H1 (cell line): ENCODE data around the gene MSH2. TPM values are rescaled to one million over a fixed set of nuclear protein-coding genes. Genes with fewer than 3 reads are reported as not detected.

Experiments used
- CTCF ChIA-PET: fragments of 300-600 bp; sonication (Branson Sonifier 250); formaldehyde crosslinking; loops from one replicate; lab custom pipeline; 2021; ENCODE audit not compliant: partially characterized antibody; lab: Charles Lee
- POLR2A ChIA-PET: fragments of 300-600 bp; sonication (Branson Sonifier 250); formaldehyde crosslinking; loops from one replicate; lab custom pipeline; 2021; ENCODE audit warnings: inconsistent platforms; ENCODE audit not compliant: partially characterized antibody; lab: Charles Lee
- DNase-seq, 2 experiments: peaks; one replicate each; pipeline versions ENCODE4 v3.0.0 to v3.0.0-alpha.2; 2010 to 2022; ENCODE audit warnings: low spot score in 2 of 2, low read depth in 1 of 2, mixed read lengths in 1 of 2
- FAIRE-seq: peaks from 2 replicates; lab custom pipeline; 2011; peaks lifted over from hg19 to GRCh38; lab: Jason Lieb, UNC
- H2AFZ ChIP-seq: 2 replicates; pipeline ENCODE4 v1.8.1; 2012; ENCODE audit warnings: low read length, inconsistent platforms
- H2AK5ac ChIP-seq: 2 replicates; pipeline ENCODE4 v1.6.1; 2013; ENCODE audit warnings: low read depth, low read length
- H2BK120ac ChIP-seq: replicated peaks from 2 replicates; pipeline ENCODE3; 2013; ENCODE audit warnings: low read depth, low read length, inconsistent platforms
- H2BK12ac ChIP-seq: 2 replicates; pipeline ENCODE4 v1.6.1; 2013; ENCODE audit warnings: low read depth, low read length
- H2BK15ac ChIP-seq: 2 replicates; pipeline ENCODE4 v1.6.1; 2013; ENCODE audit warnings: low read length
- H2BK20ac ChIP-seq: 2 replicates; pipeline ENCODE4 v1.6.1; 2013; ENCODE audit warnings: low read length
- H2BK5ac ChIP-seq: 2 replicates; pipeline ENCODE4 v1.6.1; 2013; ENCODE audit warnings: low read depth, low read length
- H3K14ac ChIP-seq: 2 replicates; pipeline ENCODE4 v1.6.1; 2013; ENCODE audit warnings: inconsistent platforms; ENCODE audit not compliant: insufficient read length
- H3K18ac ChIP-seq: 2 replicates; pipeline ENCODE4 v1.6.1; 2013; ENCODE audit warnings: low read length; ENCODE audit errors: extremely low read depth
- H3K23ac ChIP-seq: 2 replicates; pipeline ENCODE4 v1.6.1; 2013; ENCODE audit warnings: inconsistent platforms; ENCODE audit not compliant: insufficient read length
- H3K23me2 ChIP-seq: 2 replicates; pipeline ENCODE4 v1.6.1; 2013; ENCODE audit warnings: low read depth, low read length
- H3K27ac ChIP-seq: 2 replicates; pipeline ENCODE4 v1.6.1; 2011; ENCODE audit warnings: low read depth, low read length, inconsistent platforms
- H3K27me3 ChIP-seq, 4 experiments: replicated peaks in 1 of 4; 1 replicate in 1 of 4; 2 replicates in 3 of 4; pipeline versions ENCODE4 v1.6.1 to v1.8.1; 2011 to 2013; ENCODE audit warnings: low read length in 3 of 4, mild to moderate bottlenecking in 3 of 4, inconsistent platforms in 2 of 4, mixed read lengths in 2 of 4, moderate library complexity in 1 of 4; ENCODE audit not compliant: control insufficient read depth in 3 of 4, insufficient read depth in 3 of 4; ENCODE audit errors: extremely low read depth in 1 of 4
- H3K36me3 ChIP-seq, 4 experiments: 2 replicates each; pipeline versions ENCODE4 v1.6.1 to v1.8.1; 2011 to 2013; ENCODE audit warnings: mild to moderate bottlenecking in 4 of 4, low read length in 3 of 4, moderate library complexity in 2 of 4, control low read depth in 1 of 4, inconsistent platforms in 1 of 4; ENCODE audit not compliant: insufficient read depth in 4 of 4, control insufficient read depth in 2 of 4
- H3K4ac ChIP-seq: replicated peaks from 2 replicates; pipeline ENCODE3; 2013; ENCODE audit warnings: low read length, low read depth, mixed read lengths, inconsistent platforms; ENCODE audit not compliant: insufficient read length
- H3K4me1 ChIP-seq, 4 experiments: replicated peaks in 1 of 4; 1 replicate in 1 of 4; 2 replicates in 3 of 4; pipeline versions ENCODE4 v1.6.1 to v1.8.1; 2011 to 2013; ENCODE audit warnings: low read length in 3 of 4, inconsistent platforms in 2 of 4, mixed read lengths in 1 of 4; ENCODE audit not compliant: insufficient read depth in 4 of 4, control insufficient read depth in 3 of 4
- H3K4me2 ChIP-seq, 2 experiments: 2 replicates each; pipeline versions ENCODE4 v1.6.1 to v1.8.1; 2011 to 2013; ENCODE audit warnings: low read depth in 2 of 2, low read length in 2 of 2, control low read depth in 1 of 2, inconsistent platforms in 1 of 2, mild to moderate bottlenecking in 1 of 2; ENCODE audit not compliant: insufficient read depth in 1 of 2
- H3K4me3 ChIP-seq, 4 experiments: fragments of 200-600, 300-600 bp in 1 of 4; sonication (generic), shearing (Covaris generic), sonication (Bioruptor Twin) in 1 of 4; 2 replicates each; pipeline versions ENCODE4 v1.5.1 to v1.8.1; 2011 to 2016; ENCODE audit warnings: low read length in 4 of 4, low read depth in 3 of 4, control low read depth in 2 of 4, inconsistent platforms in 2 of 4, mild to moderate bottlenecking in 2 of 4, mixed read lengths in 1 of 4, moderate library complexity in 1 of 4; ENCODE audit not compliant: insufficient read depth in 2 of 4; ENCODE audit errors: extremely low read depth in 1 of 4
- H3K56ac ChIP-seq: replicated peaks from 2 replicates; pipeline ENCODE3; 2013; ENCODE audit warnings: low read depth, mild to moderate bottlenecking, mixed read lengths, low read length, inconsistent platforms; ENCODE audit not compliant: insufficient read length
- H3K79me1 ChIP-seq: 2 replicates; pipeline ENCODE4 v1.6.1; 2013; ENCODE audit warnings: low read depth, low read length, control low read depth
- H3K79me2 ChIP-seq, 2 experiments: 2 replicates each; pipeline versions ENCODE4 v1.6.1 to v1.8.1; 2012 to 2013; ENCODE audit warnings: low read length in 2 of 2, mild to moderate bottlenecking in 2 of 2, inconsistent platforms in 1 of 2; ENCODE audit not compliant: insufficient read depth in 2 of 2, control insufficient read depth in 1 of 2
- H3K9ac ChIP-seq, 4 experiments: replicated peaks in 1 of 4; 1 replicate in 1 of 4; 2 replicates in 3 of 4; pipeline versions ENCODE4 v1.6.1 to v1.8.1; 2011 to 2013; ENCODE audit warnings: low read depth in 3 of 4, low read length in 3 of 4, control low read depth in 2 of 4, mild to moderate bottlenecking in 2 of 4, moderate library complexity in 2 of 4, inconsistent platforms in 1 of 4; ENCODE audit errors: extremely low read depth in 1 of 4
- H3K9me3 ChIP-seq, 2 experiments: 2 replicates each; pipeline versions ENCODE4 v1.6.1 to v1.8.1; 2012 to 2013; ENCODE audit warnings: mild to moderate bottlenecking in 2 of 2, moderate library complexity in 2 of 2, control low read depth in 1 of 2, inconsistent platforms in 1 of 2, low read depth in 1 of 2, low read length in 1 of 2, mixed read lengths in 1 of 2; ENCODE audit not compliant: insufficient read depth in 2 of 2
- H4K20me1 ChIP-seq, 2 experiments: replicated peaks in 1 of 2; 2 replicates each; pipeline versions ENCODE3 to v1.8.1; 2011 to 2013; ENCODE audit warnings: inconsistent platforms in 2 of 2, low read length in 2 of 2, mild to moderate bottlenecking in 1 of 2; ENCODE audit not compliant: insufficient read depth in 2 of 2, control insufficient read depth in 1 of 2
- H4K5ac ChIP-seq: 2 replicates; pipeline ENCODE4 v1.6.1; 2013; ENCODE audit warnings: low read length, low read depth, mixed read lengths, inconsistent platforms; ENCODE audit not compliant: insufficient read length
- H4K8ac ChIP-seq: 2 replicates; pipeline ENCODE4 v1.8.0; 2013; ENCODE audit warnings: mild to moderate bottlenecking, moderate library complexity, low read length, inconsistent platforms; ENCODE audit not compliant: insufficient read depth; ENCODE audit errors: extremely low read depth
- H4K91ac ChIP-seq: replicated peaks from 2 replicates; pipeline ENCODE3; 2013; ENCODE audit warnings: low read length, mixed read lengths, inconsistent platforms; ENCODE audit not compliant: insufficient read length
- CBX5 ChIP-seq: fragments of 300-800, 300-1000 bp; sonication (generic); IDR thresholded peaks from 2 replicates; pipeline ENCODE4 v1.7.1; 2016; ENCODE audit warnings: antibody characterized with exemption, low read length, low read depth
- CTBP2 ChIP-seq: IDR thresholded peaks from 2 replicates; pipeline ENCODE4 v1.7.0; 2011; ENCODE audit warnings: borderline replicate concordance, mild to moderate bottlenecking, moderate library complexity, mixed read lengths, low read length; ENCODE audit not compliant: insufficient read depth, insufficient read length
- CTCF ChIP-seq, 3 experiments: IDR thresholded peaks; 1 replicate in 2 of 3; 2 replicates in 1 of 3; pipeline versions ENCODE4 v1.5.1 to v1.6.1; 2011; ENCODE audit warnings: low read length in 3 of 3, mild to moderate bottlenecking in 3 of 3, inconsistent platforms in 2 of 3, low read depth in 1 of 3, moderate library complexity in 1 of 3; ENCODE audit not compliant: insufficient read depth in 1 of 3; ENCODE audit errors: control extremely low read depth in 1 of 3
- GABPA ChIP-seq: IDR thresholded peaks from 2 replicates; pipeline ENCODE4 v1.6.1; 2011; ENCODE audit warnings: mild to moderate bottlenecking, low read length, moderate library complexity, borderline replicate concordance; ENCODE audit not compliant: insufficient read depth
- GTF2F1 ChIP-seq: IDR thresholded peaks from 2 replicates; pipeline ENCODE4 v1.6.1; 2012; ENCODE audit warnings: low read depth, low read length, improper control_type of control experiment, borderline replicate concordance
- POU5F1 ChIP-seq: IDR thresholded peaks from 2 replicates; pipeline ENCODE4 v1.6.1; 2011; ENCODE audit warnings: low read depth, mild to moderate bottlenecking, low read length, moderate library complexity
- SIX5 ChIP-seq: IDR thresholded peaks from 2 replicates; pipeline ENCODE4 v1.6.1; 2011; ENCODE audit warnings: mild to moderate bottlenecking, low read depth, low read length
- WGBS, 2 experiments: shearing (Covaris generic) in 1 of 2; methylation state at CpG; one replicate each; pipeline versions ENCODE4 v1.1.6 to v1.1.7; 2013 to 2015; ENCODE audit warnings: low lambda C conversion rate in 2 of 2, mixed read lengths in 2 of 2, inconsistent platforms in 1 of 2, low coverage in 1 of 2, missing lambda C conversion rate in 1 of 2; ENCODE audit not compliant: insufficient replicate concordance in 2 of 2, insufficient coverage in 1 of 2, insufficient read length in 1 of 2; ENCODE audit errors: extremely low coverage in 1 of 2, missing lambda C conversion rate in 1 of 2; 5-methylcytosine and 5-hydroxymethylcytosine counted together
- polyA plus RNA-seq, 7 experiments: library from polyadenylated mRNA; depleted of rRNA in 3 of 7; stranded (reverse) in 5 of 7; unstranded in 2 of 7; fragments of >200 nt in 5 of 7; fragments of 200-250 nt in 2 of 7; gene quantifications; 1 replicate in 5 of 7; 2 replicates in 1 of 7; 4 replicates in 1 of 7; pipeline versions ENCODE4 v1.2.1 to v1.2.3, GENCODE V29; 2011 to 2013; ENCODE audit warnings: missing spikeins in 2 of 7, mixed read lengths in 2 of 7
- total RNA-seq: library from RNA; stranded (reverse); fragmentation: NEBNext Ultra II Directional; extraction: Animal tissue kit (Norgen Biotek cat#: 25700); gene quantifications from 2 replicates; pipeline ENCODE4 v1.2.1, GENCODE V29; 2021

MSH2 gene
- total and polyA plus RNA-seq, 2 of the 8 experiments (the other 6 are each of a cell fraction or from before 2014, with no cell fraction given): 64.1 to 228 TPM

- no peak overlapping the region for H4K91ac ChIP-seq
- POLR2A ChIA-PET: interaction anchor here (0.7 to 1.9 kb wide), 3 partner anchors 26 to 109 kb away, joined by 3 to 5 read pairs (median 3); no protein-coding TSS in a partner anchor
- no peak overlapping the region for H4K8ac ChIP-seq
- no peak for TF ChIP-seq CBX5
- TF ChIP-seq POU5F1: no peak
- no peak for TF ChIP-seq CTBP2
- no peak for TF ChIP-seq GTF2F1
- peak; percentile 47 for TF ChIP-seq SIX5
- no peak for TF ChIP-seq CTCF (IDR thresholded peaks at IDR 0.05; ENCODE audit: control extremely low read depth in 1 of 3, insufficient read depth in 1 of 3, low read depth in 1 of 3, low read length in 3 of 3)
- peak; percentile 27; the same call in 1 of the 2 replicates for TF ChIP-seq GABPA
- TF ChIP-seq, all 59 proteins: peak for 2
- peak; percentile 86 for FAIRE-seq
- no peak overlapping the region for H2BK20ac ChIP-seq
- no peak for DNase-seq
- H3K18ac ChIP-seq: no peak overlapping the region
- H2BK15ac ChIP-seq: no peak overlapping the region
- H3K9me3 ChIP-seq: no peaks in the 10 kb centered on the region
- peaks cover 3 to 12% (median 7%) of the 10 kb centered on the region in 4 experiments for H3K4me1 ChIP-seq
- H2BK12ac ChIP-seq: no peak overlapping the region
- H3K79me1 ChIP-seq: no peaks in the 10 kb centered on the region
- H3K4ac ChIP-seq: no peak overlapping the region
- no peak overlapping the region for H3K4me3 ChIP-seq
- H2BK5ac ChIP-seq: no peak overlapping the region
- WGBS, 2 experiments: 86% methylated on average over 1 of the region's 1 CpG; no CpG with 5 or more reads in 1 of the 2 experiments
- no peak overlapping the region for H2AK5ac ChIP-seq
- H2AFZ ChIP-seq: no peak overlapping the region
- no peak overlapping the region for H3K9ac ChIP-seq
- no peak overlapping the region for H3K23ac ChIP-seq
- no peaks in the 10 kb centered on the region for H4K20me1 ChIP-seq
- no peaks in the 10 kb centered on the region for H3K36me3 ChIP-seq
- H3K27me3 ChIP-seq: no peaks in the 10 kb centered on the region
- no peak overlapping the region for H3K27ac ChIP-seq
- CTCF ChIA-PET: interaction anchor here (0.6 to 1.7 kb wide), 5 partner anchors 18 to 512 kb away, joined by 3 to 6 read pairs (median 4); no protein-coding TSS in a partner anchor
- H3K79me2 ChIP-seq: no peaks in the 10 kb centered on the region
- no peak overlapping the region for H2BK120ac ChIP-seq
- H3K4me2 ChIP-seq: no peak overlapping the region
- no peak overlapping the region for H4K5ac ChIP-seq
- no peak overlapping the region for H3K14ac ChIP-seq
- no peaks in the 10 kb centered on the region for H3K23me2 ChIP-seq
- no peak overlapping the region for H3K56ac ChIP-seq
Observed at GRCh38 chr2:47512581-47513083, 109.7 kb downstream of the MSH2 start.
